NCI-H187 treated with DMSO at 0.1 percent for 48 hours (cell line): ENCODE data around the gene ASTN2.

Source experiments
- DNase-seq: peaks from one replicate; lab custom pipeline; 2025; lab: John Stamatoyannopoulos, UW

Gene ASTN2

DNA sequence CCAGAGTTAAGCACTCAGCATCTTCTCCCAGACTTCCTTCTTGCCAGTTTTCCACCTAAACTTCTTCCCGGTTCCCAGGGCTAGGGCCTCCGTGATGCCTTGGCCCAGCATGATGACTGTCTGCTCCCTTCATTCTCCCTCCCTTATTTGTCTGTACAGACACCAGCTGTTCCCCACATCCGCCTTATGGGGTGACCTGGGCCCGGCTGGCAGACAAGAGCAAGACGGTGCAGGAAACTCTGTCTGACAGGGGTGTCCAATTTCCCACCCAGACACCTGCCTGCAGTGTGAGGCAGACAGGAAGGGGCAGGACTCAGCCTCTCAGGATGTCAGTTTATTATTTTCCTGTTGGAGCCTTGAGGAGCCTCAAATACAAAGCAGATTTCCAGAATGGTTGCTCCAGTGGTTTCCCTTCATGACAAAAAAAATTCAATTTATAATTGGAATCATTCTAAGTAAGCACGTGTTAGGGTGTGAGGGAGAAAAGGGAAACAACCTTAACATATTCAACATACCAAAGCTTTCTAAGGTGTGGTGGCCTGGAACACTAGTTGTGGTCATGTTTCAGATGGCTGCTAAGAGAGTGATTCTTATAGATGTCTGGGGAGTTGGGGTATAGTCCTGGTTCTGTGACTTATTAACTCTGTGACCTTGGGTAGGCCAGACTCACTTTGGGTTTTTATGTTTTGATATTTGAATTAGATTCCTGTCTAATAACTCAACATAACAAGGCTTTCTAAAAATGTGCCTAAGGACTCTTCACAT, 1026.7 kb downstream of the ASTN2 start:
- no peak for DNase-seq

DNA sequence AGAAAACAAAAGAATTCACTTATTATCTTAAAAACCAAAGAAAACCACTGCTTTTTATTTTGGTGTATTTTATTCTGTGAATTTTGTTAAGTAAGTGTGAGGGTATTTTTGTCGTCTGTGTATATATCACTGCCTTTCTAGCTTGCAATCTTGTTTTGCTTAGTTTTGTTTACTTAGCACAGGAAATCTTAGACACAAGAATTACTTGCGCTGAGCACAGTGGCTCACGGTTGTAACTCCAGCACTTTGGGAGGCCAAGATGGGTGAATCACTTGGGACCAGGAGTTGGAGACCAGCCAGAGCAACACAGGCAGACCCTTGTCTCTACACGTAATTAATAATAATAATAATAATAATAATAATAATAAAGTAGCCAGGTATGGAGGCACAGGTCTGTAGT, 1030.9 kb downstream of the ASTN2 start:
- no peak for DNase-seq

DNA sequence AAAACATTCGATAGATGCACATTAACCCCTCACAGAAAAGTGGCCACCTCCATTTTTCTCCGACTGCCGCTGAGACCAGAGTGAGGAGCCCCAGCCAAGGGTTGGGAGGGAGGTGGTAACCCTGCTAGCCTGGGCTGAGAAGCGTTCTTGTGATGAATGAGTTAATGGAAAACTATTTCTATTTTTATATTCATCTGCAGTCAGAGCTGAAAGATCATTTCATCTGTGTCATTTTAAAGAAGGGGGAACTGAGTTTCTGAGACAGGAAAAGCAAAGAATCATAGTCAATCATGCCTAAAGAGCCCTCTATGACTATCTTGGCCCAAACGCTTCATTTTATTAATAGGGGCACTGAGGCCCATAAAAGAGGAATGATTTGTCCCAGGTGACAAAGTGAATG, 1031.7 kb downstream of the ASTN2 start:
- DNase-seq = no peak

DNA sequence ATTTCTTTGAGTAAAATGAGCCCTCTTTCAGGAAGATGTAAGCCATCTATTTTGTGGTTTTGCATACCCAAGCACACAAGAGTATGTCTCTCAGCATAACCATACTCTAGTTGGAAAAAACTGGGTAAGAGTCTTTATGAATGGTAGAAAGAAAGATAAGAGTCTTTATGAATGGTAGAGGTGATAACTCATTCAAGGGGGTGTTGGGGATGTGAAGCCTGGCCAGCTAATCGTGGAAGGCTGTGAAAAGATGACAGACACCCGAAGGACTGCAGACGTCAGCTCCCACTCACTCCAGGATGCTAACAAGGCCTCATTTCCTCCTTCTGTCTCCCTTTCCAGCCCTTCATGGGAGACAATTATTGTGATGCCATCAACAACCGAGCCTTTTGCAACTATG, 1032.8 kb downstream of the ASTN2 start:
- no peak for DNase-seq

DNA sequence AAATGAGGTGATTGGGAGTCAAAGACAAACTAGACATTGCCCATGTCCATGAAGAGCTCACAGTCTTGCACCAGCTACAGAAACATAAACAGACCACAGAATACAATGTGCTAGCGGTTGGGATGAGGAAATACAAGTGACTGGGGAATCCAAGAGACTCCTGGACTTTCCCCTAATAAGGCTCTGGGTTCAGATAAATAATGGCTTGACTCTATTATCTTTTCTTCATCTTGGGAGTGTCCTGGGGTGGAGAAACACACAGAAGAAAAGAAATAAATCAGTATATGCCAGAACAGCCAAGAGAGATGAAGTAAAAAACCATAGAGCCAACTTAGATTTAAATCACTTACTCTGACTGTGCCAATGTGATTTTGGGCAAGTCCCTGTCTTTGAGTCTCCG, 1033.5 kb downstream of the ASTN2 start:
- DNase-seq = no peak

DNA sequence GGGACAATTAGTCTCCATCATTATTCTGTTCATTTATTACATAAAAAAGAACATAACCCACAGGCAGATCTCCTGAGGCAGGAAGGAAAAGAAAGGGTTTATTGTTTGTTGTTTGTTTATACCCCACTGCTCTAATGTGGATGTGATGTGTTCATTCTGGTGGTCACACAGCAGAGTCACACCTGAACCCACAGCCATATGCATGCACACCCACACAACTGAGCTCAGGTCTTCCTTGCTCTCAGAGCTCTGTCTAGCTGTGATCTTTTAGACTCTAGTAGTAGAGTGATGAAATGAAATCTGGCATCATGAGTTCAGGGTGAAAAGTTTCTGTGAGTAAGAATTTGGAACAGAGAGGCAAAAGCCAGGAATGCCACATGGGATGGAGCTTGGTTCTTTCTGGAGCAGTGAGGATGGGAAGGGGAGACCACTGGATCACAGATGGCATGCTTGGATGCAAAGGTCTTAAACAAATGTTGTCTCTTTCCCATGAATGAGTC, 1034.3 kb downstream of the ASTN2 start:
- no peak for DNase-seq

DNA sequence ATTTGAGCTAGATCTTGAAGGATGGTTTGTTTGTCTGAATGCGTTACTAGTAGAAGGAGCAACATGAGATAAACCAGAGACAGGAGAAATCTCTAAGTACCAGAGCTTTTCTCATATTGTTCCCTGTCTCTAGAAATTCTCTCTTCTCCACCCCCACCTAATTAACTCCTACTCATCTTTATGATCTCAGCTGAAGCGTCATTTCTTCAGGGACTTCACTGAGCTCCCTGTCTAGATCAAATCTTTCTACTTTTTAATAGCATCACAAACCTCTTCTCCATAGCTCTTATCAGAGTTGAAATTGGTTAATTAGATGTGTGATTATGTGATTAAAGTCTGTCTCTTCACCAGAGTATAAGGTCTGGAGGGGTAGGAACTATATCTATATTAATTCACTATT, 1035.0 kb downstream of the ASTN2 start:
- DNase-seq = no peak

DNA sequence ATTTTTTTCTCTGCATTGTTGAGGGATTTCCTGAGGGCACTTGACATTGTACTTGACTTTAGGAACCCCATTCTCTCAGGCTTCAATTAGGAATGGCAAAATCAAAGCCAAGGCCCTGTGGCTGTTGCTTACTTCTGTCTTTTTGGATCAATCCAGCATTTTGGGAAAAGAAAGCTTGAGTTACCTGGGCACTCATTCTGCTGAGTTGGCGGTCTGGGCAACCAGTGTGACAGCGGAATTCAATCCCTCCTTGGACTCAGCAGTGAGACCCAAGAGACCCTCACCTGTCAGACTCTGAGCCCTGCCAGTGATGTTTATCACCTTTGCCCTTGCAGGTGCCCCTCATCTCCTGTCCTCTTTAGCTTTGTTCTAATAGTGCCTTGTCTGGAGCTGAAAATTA, 1036.0 kb downstream of the ASTN2 start:
- DNase-seq = no peak

DNA sequence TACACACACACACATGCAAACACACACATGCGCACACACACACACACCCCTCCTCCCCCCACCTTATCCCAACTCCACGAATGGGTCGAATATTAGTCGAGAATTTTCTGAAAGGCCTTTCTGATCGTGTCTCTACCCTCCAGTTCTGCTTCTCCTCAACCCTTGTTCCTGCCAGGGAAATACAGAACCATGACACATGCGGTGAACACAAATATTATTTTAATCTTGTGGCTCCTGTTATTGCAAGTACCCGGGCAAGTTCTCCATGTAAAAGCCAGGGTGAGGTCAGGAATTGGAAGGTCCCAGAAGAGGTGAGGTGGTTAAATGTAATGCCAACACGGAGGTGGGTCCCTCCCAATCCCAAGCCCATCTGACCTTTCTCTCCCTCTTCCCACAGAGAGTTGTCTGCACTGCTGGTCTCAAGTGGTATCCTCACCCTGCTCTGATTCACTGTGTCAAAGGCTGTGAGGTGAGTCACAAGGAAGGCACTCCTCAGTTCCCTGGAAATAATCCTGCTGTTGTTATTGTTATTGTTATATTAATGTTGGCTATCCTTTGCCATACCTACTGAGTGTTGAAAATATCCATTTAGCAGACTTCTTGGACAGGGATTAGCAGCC, 1037.6 kb downstream of the ASTN2 start:
- no peak for DNase-seq
